GM12878 (cell line): ENCODE results near the gene ECT2. TPM values are rescaled to one million over a fixed set of nuclear protein-coding genes. Genes with fewer than 3 reads are reported as not detected.

Experiments used
- BMI1 ChIP-seq: fragments of 450-650 bp; IDR thresholded peaks from 2 replicates; pipeline ENCODE4 v1.6.1; 2016; ENCODE audit warnings: mild to moderate bottlenecking, moderate library complexity, borderline replicate concordance
- CBX5 ChIP-seq: sonication (generic); IDR thresholded peaks from 2 replicates; pipeline ENCODE4 v1.6.1; 2016; ENCODE audit warnings: low read depth, moderate library complexity, mild to moderate bottlenecking, inconsistent platforms
- CHD4 ChIP-seq: fragments of 200-600 bp; sonication (generic); IDR thresholded peaks from 2 replicates; pipeline ENCODE4 v1.6.1; 2016; ENCODE audit warnings: mild to moderate bottlenecking
- FOS ChIP-seq: IDR thresholded peaks from 3 replicates; pipeline ENCODE4 v1.6.1; 2011; ENCODE audit warnings: borderline replicate concordance; ENCODE audit not compliant: insufficient read length; ENCODE audit errors: extremely low read depth
- GATAD2B ChIP-seq: fragments of 450-650 bp; conservative IDR thresholded peaks from 2 replicates; pipeline ENCODE4 v1.6.1; 2017; ENCODE audit warnings: low read depth, mild to moderate bottlenecking, moderate library complexity
- HCFC1 ChIP-seq: fragments of 150-350 bp; IDR thresholded peaks from 2 replicates; pipeline ENCODE4 v1.6.1; 2014; ENCODE audit warnings: low read length
- IKZF1 ChIP-seq: fragments of 450-650 bp; conservative IDR thresholded peaks from 2 replicates; pipeline ENCODE4 v1.6.1; 2017; ENCODE audit warnings: antibody characterized with exemption, mild to moderate bottlenecking
- KDM1A ChIP-seq: fragments of 200-600 bp; sonication (generic); IDR thresholded peaks from 2 replicates; pipeline ENCODE4 v1.6.1; 2016; ENCODE audit warnings: borderline replicate concordance
- PAX5 ChIP-seq: IDR thresholded peaks from 2 replicates; pipeline ENCODE4 v1.6.1; 2011; ENCODE audit warnings: low read depth, low read length, borderline replicate concordance
- RELA ChIP-seq: fragments of 450-650 bp; IDR thresholded peaks from 2 replicates; pipeline ENCODE4 v1.8.0; 2014; ENCODE audit warnings: borderline replicate concordance; ENCODE audit not compliant: partially characterized antibody
- RUNX3 ChIP-seq: IDR thresholded peaks from 2 replicates; pipeline ENCODE4 v1.6.1; 2012; ENCODE audit warnings: low read length, inconsistent platforms
- SMAD1 ChIP-seq: fragments of 450-650 bp; IDR thresholded peaks from 2 replicates; pipeline ENCODE4 v1.6.1; 2018; ENCODE audit warnings: mild to moderate bottlenecking, low read depth; ENCODE audit not compliant: partially characterized antibody
- SPI1 ChIP-seq: IDR thresholded peaks from 2 replicates; pipeline ENCODE4 v1.6.1; 2011; ENCODE audit warnings: low read depth, mild to moderate bottlenecking, low read length, moderate library complexity, borderline replicate concordance; ENCODE audit not compliant: insufficient read depth
- STAT1 ChIP-seq: fragments of 450-650 bp; conservative IDR thresholded peaks from 2 replicates; pipeline ENCODE4 v1.6.1; 2014; ENCODE audit warnings: antibody characterized with exemption, mild to moderate bottlenecking
- SUZ12 ChIP-seq: fragments of 200-600 bp; sonication (generic); IDR thresholded peaks from one replicate; pipeline ENCODE4 v1.6.1; 2018; ENCODE audit warnings: antibody characterized with exemption, mild to moderate bottlenecking; ENCODE audit not compliant: unreplicated experiment
- ZSCAN29 ChIP-seq: fragments of 450-650 bp; IDR thresholded peaks from 2 replicates; pipeline ENCODE4 v1.6.1; 2017; ENCODE audit warnings: mild to moderate bottlenecking, moderate library complexity
- polyA plus RNA-seq, 11 experiments: library from polyadenylated mRNA; depleted of rRNA in 4 of 11; unstranded in 6 of 11; stranded (reverse) in 5 of 11; fragments of >200 nt; fragmentation: Nextera tagmentation in 4 of 11; fragmentation: Illumina TruSeq in 1 of 11; extraction: Ambion mirVana in 4 of 11; extraction: Trizol in 1 of 11; gene quantifications; 1 replicate in 1 of 11; 2 replicates in 10 of 11; pipeline versions ENCODE4 v1.2.1 to v1.2.3, GENCODE V29; 2011 to 2016; ENCODE audit warnings: inconsistent platforms in 2 of 11, missing spikeins in 2 of 11, low read depth in 1 of 11
- total RNA-seq, 4 experiments: library from RNA; depleted of rRNA in 3 of 4; stranded (reverse); fragments of >200 nt in 3 of 4; fragmentation: Illumina TruSeq in 1 of 4; extraction: Trizol in 1 of 4; gene quantifications; 2 replicates each; pipeline versions ENCODE4 v1.2.1 to v1.2.3, GENCODE V29; 2013 to 2021
- TF ChIP-seq, protein P1 (sequence below): fragments of 450-650 bp; IDR thresholded peaks from 2 replicates; pipeline ENCODE4 v1.6.1; 2017; ENCODE audit warnings: low read depth, mild to moderate bottlenecking, moderate library complexity
- TF ChIP-seq, protein P2 (sequence below): fragments of 450-650 bp; IDR thresholded peaks from 2 replicates; pipeline ENCODE4 v1.6.1; 2017; ENCODE audit warnings: mild to moderate bottlenecking, moderate library complexity
- TF ChIP-seq, protein P3 (sequence below): IDR thresholded peaks from 2 replicates; pipeline ENCODE4 v1.6.1; 2012; ENCODE audit warnings: low read depth, low read length, improper control_type of control experiment
- TF ChIP-seq, protein P4 (sequence below): fragments of 450-650 bp; formaldehyde crosslinking; IDR thresholded peaks from 2 replicates; pipeline ENCODE4 v1.5.0; 2022; ENCODE audit warnings: mild to moderate bottlenecking, missing genetic modification characterization

ECT2 gene
- total and polyA plus RNA-seq, 10 of the 15 experiments (the other 5 are each of a cell fraction or from before 2014, with no cell fraction given) = 21.5 to 47.8 (median 38.2) TPM

DNA sequence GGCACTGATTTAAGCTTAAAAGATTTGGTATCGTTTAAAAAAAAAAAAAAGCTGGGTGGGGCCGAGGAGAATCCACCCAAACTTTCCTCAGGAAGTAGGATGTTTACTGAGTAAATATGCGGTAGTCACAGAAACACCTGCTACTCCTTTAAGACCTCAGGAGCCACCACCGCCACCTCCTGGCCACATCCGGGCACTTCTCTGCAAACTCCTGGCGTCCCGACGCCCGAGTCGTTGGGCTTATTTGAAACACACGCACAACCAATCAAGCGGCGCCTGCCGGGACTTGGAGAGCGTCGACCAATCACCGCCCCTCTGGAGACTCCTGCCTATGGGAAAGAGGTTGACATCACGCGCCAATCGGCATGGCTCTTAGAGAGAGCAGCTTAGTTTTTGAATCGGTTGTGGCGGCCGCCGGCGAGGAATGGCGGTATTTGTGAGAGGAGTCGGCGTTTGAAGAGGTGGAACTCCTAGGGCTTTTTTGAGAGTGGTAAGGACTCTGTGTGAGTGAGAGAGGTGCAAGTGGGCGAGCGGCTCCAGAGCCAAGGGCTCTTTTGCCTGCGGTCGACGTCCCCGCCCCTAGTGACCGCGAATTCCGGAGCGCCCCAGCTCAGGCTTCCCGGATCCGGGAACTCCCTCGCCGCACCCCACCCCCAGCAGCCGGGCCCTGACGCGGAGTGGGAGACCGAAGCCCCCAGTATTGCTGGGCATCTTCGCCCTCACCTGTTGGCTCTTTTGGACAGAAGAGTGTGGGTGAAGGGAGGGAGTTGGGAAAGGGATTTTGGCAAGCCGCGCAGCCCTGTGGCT, at the start of gene ECT2 (continued):
- TF ChIP-seq RELA (no peak), CBX5 (peak; percentile 45; the same call in 1 of the 2 replicates), CHD4 (no peak), GATAD2B (peak; percentile 64; the same call in 1 of the 2 replicates), BMI1 (no peak), STAT1 (no peak), SUZ12 (no peak), IKZF1 (peak; percentile 83), RUNX3 (peak; percentile 61), HCFC1 (peak; percentile 36), FOS (peak; percentile 67), KDM1A (no peak), SPI1 (no peak), ZSCAN29 (no peak), SMAD1 (no peak), PAX5 (peak; percentile 51; the same call in 1 of the 2 replicates)
- TF ChIP-seq, protein P1, sequence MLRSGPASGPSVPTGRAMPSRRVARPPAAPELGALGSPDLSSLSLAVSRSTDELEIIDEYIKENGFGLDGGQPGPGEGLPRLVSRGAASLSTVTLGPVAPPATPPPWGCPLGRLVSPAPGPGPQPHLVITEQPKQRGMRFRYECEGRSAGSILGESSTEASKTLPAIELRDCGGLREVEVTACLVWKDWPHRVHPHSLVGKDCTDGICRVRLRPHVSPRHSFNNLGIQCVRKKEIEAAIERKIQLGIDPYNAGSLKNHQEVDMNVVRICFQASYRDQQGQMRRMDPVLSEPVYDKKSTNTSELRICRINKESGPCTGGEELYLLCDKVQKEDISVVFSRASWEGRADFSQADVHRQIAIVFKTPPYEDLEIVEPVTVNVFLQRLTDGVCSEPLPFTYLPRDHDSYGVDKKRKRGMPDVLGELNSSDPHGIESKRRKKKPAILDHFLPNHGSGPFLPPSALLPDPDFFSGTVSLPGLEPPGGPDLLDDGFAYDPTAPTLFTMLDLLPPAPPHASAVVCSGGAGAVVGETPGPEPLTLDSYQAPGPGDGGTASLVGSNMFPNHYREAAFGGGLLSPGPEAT = peak; percentile 93
- TF ChIP-seq, protein P2, sequence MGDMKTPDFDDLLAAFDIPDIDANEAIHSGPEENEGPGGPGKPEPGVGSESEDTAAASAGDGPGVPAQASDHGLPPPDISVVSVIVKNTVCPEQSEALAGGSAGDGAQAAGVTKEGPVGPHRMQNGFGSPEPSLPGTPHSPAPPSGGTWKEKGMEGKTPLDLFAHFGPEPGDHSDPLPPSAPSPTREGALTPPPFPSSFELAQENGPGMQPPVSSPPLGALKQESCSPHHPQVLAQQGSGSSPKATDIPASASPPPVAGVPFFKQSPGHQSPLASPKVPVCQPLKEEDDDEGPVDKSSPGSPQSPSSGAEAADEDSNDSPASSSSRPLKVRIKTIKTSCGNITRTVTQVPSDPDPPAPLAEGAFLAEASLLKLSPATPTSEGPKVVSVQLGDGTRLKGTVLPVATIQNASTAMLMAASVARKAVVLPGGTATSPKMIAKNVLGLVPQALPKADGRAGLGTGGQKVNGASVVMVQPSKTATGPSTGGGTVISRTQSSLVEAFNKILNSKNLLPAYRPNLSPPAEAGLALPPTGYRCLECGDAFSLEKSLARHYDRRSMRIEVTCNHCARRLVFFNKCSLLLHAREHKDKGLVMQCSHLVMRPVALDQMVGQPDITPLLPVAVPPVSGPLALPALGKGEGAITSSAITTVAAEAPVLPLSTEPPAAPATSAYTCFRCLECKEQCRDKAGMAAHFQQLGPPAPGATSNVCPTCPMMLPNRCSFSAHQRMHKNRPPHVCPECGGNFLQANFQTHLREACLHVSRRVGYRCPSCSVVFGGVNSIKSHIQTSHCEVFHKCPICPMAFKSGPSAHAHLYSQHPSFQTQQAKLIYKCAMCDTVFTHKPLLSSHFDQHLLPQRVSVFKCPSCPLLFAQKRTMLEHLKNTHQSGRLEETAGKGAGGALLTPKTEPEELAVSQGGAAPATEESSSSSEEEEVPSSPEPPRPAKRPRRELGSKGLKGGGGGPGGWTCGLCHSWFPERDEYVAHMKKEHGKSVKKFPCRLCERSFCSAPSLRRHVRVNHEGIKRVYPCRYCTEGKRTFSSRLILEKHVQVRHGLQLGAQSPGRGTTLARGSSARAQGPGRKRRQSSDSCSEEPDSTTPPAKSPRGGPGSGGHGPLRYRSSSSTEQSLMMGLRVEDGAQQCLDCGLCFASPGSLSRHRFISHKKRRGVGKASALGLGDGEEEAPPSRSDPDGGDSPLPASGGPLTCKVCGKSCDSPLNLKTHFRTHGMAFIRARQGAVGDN = no peak
- TF ChIP-seq, protein P3, sequence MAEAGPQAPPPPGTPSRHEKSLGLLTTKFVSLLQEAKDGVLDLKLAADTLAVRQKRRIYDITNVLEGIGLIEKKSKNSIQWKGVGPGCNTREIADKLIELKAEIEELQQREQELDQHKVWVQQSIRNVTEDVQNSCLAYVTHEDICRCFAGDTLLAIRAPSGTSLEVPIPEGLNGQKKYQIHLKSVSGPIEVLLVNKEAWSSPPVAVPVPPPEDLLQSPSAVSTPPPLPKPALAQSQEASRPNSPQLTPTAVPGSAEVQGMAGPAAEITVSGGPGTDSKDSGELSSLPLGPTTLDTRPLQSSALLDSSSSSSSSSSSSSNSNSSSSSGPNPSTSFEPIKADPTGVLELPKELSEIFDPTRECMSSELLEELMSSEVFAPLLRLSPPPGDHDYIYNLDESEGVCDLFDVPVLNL = peak; percentile 94
- TF ChIP-seq, protein P4, sequence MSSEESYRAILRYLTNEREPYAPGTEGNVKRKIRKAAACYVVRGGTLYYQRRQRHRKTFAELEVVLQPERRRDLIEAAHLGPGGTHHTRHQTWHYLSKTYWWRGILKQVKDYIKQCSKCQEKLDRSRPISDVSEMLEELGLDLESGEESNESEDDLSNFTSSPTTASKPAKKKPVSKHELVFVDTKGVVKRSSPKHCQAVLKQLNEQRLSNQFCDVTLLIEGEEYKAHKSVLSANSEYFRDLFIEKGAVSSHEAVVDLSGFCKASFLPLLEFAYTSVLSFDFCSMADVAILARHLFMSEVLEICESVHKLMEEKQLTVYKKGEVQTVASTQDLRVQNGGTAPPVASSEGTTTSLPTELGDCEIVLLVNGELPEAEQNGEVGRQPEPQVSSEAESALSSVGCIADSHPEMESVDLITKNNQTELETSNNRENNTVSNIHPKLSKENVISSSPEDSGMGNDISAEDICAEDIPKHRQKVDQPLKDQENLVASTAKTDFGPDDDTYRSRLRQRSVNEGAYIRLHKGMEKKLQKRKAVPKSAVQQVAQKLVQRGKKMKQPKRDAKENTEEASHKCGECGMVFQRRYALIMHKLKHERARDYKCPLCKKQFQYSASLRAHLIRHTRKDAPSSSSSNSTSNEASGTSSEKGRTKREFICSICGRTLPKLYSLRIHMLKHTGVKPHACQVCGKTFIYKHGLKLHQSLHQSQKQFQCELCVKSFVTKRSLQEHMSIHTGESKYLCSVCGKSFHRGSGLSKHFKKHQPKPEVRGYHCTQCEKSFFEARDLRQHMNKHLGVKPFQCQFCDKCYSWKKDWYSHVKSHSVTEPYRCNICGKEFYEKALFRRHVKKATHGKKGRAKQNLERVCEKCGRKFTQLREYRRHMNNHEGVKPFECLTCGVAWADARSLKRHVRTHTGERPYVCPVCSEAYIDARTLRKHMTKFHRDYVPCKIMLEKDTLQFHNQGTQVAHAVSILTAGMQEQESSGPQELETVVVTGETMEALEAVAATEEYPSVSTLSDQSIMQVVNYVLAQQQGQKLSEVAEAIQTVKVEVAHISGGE = no peak
